ENCODE results near the gene CORO2B.

DNA sequence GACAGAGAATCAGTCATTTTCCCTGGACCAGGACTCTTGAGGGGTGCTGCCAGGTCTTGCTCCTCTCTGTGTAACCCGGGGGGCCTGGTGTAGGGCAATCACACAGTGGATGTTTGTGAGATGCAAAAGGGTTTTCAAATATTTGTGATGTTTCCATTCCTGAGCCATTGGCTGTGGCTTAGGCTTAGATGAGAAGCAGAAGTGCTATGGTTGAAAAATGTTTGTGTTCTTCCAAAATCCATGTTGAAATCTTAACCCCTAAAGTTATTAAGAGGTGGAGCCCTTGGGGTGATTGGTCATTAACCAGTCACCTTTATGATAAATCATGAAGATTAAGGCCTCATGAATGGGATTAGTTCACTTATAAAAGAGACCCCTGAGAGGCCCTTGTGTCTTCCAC lies 36.5 kb downstream of the CORO2B start:
- TF ChIP-seq, protein P1, sequence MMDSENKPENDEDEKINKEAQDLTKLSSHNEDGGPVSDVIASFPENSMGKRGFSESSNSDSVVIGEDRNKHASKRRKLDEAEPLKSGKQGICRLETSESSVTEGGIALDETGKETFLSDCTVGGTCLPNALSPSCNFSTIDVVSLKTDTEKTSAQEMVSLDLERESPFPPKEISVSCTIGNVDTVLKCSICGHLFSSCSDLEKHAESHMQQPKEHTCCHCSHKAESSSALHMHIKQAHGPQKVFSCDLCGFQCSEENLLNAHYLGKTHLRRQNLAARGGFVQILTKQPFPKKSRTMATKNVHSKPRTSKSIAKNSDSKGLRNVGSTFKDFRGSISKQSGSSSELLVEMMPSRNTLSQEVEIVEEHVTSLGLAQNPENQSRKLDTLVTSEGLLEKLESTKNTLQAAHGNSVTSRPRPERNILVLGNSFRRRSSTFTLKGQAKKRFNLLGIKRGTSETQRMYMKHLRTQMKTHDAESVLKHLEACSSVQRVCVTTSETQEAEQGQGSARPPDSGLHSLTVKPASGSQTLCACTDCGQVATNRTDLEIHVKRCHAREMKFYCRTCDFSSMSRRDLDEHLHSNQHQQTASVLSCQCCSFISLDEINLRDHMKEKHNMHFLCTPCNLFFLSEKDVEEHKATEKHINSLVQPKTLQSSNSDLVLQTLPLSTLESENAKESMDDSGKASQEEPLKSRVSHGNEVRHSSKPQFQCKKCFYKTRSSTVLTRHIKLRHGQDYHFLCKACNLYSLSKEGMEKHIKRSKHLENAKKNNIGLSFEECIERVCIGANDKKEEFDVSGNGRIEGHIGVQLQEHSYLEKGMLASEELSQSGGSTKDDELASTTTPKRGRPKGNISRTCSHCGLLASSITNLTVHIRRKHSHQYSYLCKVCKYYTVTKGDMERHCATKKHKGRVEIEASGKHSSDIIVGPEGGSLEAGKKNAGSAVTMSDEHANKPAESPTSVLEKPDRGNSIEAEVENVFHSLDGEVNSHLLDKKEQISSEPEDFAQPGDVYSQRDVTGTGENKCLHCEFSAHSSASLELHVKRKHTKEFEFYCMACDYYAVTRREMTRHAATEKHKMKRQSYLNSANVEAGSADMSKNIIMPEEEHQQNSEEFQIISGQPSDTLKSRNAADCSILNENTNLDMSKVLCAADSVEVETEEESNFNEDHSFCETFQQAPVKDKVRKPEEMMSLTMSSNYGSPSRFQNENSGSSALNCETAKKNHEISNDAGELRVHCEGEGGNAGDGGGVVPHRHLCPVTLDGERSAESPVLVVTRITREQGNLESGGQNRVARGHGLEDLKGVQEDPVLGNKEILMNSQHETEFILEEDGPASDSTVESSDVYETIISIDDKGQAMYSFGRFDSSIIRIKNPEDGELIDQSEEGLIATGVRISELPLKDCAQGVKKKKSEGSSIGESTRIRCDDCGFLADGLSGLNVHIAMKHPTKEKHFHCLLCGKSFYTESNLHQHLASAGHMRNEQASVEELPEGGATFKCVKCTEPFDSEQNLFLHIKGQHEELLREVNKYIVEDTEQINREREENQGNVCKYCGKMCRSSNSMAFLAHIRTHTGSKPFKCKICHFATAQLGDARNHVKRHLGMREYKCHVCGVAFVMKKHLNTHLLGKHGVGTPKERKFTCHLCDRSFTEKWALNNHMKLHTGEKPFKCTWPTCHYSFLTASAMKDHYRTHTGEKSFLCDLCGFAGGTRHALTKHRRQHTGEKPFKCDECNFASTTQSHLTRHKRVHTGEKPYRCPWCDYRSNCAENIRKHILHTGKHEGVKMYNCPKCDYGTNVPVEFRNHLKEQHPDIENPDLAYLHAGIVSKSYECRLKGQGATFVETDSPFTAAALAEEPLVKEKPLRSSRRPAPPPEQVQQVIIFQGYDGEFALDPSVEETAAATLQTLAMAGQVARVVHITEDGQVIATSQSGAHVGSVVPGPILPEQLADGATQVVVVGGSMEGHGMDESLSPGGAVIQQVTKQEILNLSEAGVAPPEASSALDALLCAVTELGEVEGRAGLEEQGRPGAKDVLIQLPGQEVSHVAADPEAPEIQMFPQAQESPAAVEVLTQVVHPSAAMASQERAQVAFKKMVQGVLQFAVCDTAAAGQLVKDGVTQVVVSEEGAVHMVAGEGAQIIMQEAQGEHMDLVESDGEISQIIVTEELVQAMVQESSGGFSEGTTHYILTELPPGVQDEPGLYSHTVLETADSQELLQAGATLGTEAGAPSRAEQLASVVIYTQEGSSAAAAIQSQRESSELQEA (CRISPR knock-in tag; IDR thresholded peaks at IDR 0.05; ENCODE audit: not compliant biosample characterization): no peak
- TF ChIP-seq NCOR1 (IDR thresholded peaks at IDR 0.05; ENCODE audit: borderline replicate concordance, low read length) (no peak), ZBTB7A (CRISPR knock-in tag; IDR thresholded peaks at IDR 0.05) (no peak), SIX1 (CRISPR knock-in tag; IDR thresholded peaks at IDR 0.05; ENCODE audit: borderline replicate concordance) (no peak), SETDB1 (CRISPR knock-in tag; IDR thresholded peaks at IDR 0.05; ENCODE audit: borderline replicate concordance) (no peak), SMAD9 (CRISPR knock-in tag; IDR thresholded peaks at IDR 0.05) (no peak), ZBTB1 (CRISPR knock-in tag; IDR thresholded peaks at IDR 0.05; ENCODE audit: borderline replicate concordance) (no peak), FOXM1 (CRISPR knock-in tag; IDR thresholded peaks at IDR 0.05) (no peak), POLR2A (IDR thresholded peaks at IDR 0.05; ENCODE audit: insufficient read depth in 1 of 2, low read depth in 2 of 2, low read length in 2 of 2) (no peak), MXD4 (CRISPR knock-in tag; IDR thresholded peaks at IDR 0.05) (no peak)
- TF ChIP-seq, protein P2, sequence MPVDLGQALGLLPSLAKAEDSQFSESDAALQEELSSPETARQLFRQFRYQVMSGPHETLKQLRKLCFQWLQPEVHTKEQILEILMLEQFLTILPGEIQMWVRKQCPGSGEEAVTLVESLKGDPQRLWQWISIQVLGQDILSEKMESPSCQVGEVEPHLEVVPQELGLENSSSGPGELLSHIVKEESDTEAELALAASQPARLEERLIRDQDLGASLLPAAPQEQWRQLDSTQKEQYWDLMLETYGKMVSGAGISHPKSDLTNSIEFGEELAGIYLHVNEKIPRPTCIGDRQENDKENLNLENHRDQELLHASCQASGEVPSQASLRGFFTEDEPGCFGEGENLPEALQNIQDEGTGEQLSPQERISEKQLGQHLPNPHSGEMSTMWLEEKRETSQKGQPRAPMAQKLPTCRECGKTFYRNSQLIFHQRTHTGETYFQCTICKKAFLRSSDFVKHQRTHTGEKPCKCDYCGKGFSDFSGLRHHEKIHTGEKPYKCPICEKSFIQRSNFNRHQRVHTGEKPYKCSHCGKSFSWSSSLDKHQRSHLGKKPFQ (CRISPR knock-in tag; IDR thresholded peaks at IDR 0.05; ENCODE audit: insufficient replicate concordance): no peak
- TF ChIP-seq, protein P3, sequence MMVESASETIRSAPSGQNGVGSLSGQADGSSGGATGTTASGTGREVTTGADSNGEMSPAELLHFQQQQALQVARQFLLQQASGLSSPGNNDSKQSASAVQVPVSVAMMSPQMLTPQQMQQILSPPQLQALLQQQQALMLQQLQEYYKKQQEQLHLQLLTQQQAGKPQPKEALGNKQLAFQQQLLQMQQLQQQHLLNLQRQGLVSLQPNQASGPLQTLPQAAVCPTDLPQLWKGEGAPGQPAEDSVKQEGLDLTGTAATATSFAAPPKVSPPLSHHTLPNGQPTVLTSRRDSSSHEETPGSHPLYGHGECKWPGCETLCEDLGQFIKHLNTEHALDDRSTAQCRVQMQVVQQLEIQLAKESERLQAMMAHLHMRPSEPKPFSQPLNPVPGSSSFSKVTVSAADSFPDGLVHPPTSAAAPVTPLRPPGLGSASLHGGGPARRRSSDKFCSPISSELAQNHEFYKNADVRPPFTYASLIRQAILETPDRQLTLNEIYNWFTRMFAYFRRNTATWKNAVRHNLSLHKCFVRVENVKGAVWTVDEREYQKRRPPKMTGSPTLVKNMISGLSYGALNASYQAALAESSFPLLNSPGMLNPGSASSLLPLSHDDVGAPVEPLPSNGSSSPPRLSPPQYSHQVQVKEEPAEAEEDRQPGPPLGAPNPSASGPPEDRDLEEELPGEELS (CRISPR knock-in tag; IDR thresholded peaks at IDR 0.05): no peak
- TF ChIP-seq, protein P4, sequence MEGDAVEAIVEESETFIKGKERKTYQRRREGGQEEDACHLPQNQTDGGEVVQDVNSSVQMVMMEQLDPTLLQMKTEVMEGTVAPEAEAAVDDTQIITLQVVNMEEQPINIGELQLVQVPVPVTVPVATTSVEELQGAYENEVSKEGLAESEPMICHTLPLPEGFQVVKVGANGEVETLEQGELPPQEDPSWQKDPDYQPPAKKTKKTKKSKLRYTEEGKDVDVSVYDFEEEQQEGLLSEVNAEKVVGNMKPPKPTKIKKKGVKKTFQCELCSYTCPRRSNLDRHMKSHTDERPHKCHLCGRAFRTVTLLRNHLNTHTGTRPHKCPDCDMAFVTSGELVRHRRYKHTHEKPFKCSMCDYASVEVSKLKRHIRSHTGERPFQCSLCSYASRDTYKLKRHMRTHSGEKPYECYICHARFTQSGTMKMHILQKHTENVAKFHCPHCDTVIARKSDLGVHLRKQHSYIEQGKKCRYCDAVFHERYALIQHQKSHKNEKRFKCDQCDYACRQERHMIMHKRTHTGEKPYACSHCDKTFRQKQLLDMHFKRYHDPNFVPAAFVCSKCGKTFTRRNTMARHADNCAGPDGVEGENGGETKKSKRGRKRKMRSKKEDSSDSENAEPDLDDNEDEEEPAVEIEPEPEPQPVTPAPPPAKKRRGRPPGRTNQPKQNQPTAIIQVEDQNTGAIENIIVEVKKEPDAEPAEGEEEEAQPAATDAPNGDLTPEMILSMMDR (CRISPR knock-in tag; IDR thresholded peaks at IDR 0.05): no peak

Measured in HepG2 (cell line).